ENCODE data around the gene SLC30A2. TPM values are rescaled to one million over a fixed set of nuclear protein-coding genes. Genes with fewer than 3 reads are reported as not detected.

SLC30A2 gene
- polyA plus RNA-seq, 1 donor (not counting 4 experiments of a cell fraction or from before 2014, with no cell fraction given) = not detected

DNA sequence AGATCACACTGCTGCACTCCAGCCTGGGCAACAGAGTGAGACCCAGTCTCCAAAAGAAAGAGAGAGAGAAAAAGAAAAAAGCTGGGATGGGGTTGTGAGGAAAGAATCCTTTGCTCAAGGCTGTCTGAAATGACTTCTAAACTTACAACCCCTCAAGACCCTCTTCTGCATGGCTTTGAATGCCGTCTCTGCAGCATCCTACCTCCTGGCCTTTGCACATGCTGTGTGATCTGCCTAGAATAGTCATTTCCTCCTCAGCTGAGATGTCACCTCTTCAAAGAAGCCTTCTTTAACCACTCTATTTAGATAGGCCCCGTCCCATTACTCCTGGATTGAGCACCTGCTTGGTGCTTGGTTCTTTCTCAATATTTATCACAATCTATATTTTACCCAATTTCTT, 38.9 kb upstream of the SLC30A2 start:
- no peak for FAIRE-seq
- Histone ChIP-seq H3K9me3 (ENCODE audit: control insufficient read depth, low read depth, low read length) (no peaks in the 10 kb centered on the region), H3K27ac (ENCODE audit: control insufficient read depth, insufficient read depth, low read length) (no peak overlapping the region), H3K27me3 (ENCODE audit: control insufficient read depth, extremely low read depth, insufficient read depth, low read length) (no peaks in the 10 kb centered on the region), H3K79me2 (ENCODE audit: control insufficient read depth, insufficient read depth, low read length) (no peaks in the 10 kb centered on the region), H3K9ac (ENCODE audit: control insufficient read depth, extremely low read depth, insufficient read depth, low read length) (no peak overlapping the region), H3K4me2 (ENCODE audit: control insufficient read depth, extremely low read depth, insufficient read depth, low read depth, low read length) (no peak overlapping the region), H2AFZ (ENCODE audit: control insufficient read depth, low read length) (no peak overlapping the region), H3K36me3 (ENCODE audit: control insufficient read depth in 2 of 2, extremely low read depth in 1 of 2, insufficient read depth in 2 of 2, low read length in 2 of 2) (no peaks in the 10 kb centered on the region), H4K20me1 (ENCODE audit: control insufficient read depth, extremely low read depth, insufficient read depth, low read length) (no peaks in the 10 kb centered on the region), H3K9me1 (ENCODE audit: control insufficient read depth, extremely low read depth, insufficient read depth, low read length) (no peaks in the 10 kb centered on the region), H3K4me1 (ENCODE audit: control insufficient read depth, extremely low read depth, insufficient read depth, low read length) (peaks cover 4% of the 10 kb centered on the region), H3K4me3 (ENCODE audit: control insufficient read depth in 2 of 3, extremely low read depth in 1 of 3, insufficient read depth in 2 of 3, low read depth in 1 of 3, low read length in 3 of 3) (no peak overlapping the region)
- dilution Hi-C loops (cut with MboI; ENCODE audit: extremely low pct_ligation_motif_present, low sequenced_read_pairs) = no loop called here
- DNase-seq (ENCODE audit: low read depth, low spot score) = no peak
- TF ChIP-seq, protein P1, sequence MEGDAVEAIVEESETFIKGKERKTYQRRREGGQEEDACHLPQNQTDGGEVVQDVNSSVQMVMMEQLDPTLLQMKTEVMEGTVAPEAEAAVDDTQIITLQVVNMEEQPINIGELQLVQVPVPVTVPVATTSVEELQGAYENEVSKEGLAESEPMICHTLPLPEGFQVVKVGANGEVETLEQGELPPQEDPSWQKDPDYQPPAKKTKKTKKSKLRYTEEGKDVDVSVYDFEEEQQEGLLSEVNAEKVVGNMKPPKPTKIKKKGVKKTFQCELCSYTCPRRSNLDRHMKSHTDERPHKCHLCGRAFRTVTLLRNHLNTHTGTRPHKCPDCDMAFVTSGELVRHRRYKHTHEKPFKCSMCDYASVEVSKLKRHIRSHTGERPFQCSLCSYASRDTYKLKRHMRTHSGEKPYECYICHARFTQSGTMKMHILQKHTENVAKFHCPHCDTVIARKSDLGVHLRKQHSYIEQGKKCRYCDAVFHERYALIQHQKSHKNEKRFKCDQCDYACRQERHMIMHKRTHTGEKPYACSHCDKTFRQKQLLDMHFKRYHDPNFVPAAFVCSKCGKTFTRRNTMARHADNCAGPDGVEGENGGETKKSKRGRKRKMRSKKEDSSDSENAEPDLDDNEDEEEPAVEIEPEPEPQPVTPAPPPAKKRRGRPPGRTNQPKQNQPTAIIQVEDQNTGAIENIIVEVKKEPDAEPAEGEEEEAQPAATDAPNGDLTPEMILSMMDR (optimal IDR thresholded peaks at IDR 0.05 in 1 of 3, IDR thresholded peaks at IDR 0.05 in 1 of 3, conservative IDR thresholded peaks at IDR 0.05 in 1 of 3; ENCODE audit: extremely low read depth in 1 of 3, insufficient read depth in 2 of 3, low read length in 3 of 3) = no peak
- TF ChIP-seq EZH2 (IDR thresholded peaks at IDR 0.05; ENCODE audit: low read length) = no peak

DNA sequence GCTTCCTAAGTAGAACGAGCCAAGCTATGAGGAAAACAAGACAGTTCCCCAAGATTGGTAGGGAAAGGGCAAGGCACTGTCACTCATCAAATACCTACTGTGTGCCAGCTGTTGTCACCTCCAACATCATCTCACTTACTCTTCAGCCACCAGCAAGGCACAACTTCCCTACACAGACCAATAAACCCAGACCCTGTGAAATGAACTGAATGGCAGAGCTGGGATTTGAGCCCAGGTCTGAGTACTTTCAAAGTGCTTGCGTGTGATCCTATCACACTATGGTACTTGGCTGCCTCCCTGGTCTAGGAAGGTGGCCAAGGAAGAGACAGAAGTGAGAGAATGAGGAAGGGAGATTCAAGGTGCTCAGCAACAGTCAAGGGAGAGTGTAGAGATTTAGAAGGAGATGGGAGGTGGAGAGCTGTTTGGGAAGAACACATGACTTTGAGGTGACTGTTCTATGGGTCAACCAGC, 38.2 kb upstream of the SLC30A2 start:
- H3K36me3 ChIP-seq (ENCODE audit: control insufficient read depth in 2 of 2, extremely low read depth in 1 of 2, insufficient read depth in 2 of 2, low read length in 2 of 2) = no peaks in the 10 kb centered on the region
- no peak overlapping the region for H2AFZ ChIP-seq (ENCODE audit: control insufficient read depth, low read length)
- no peak overlapping the region for H3K9ac ChIP-seq (ENCODE audit: control insufficient read depth, extremely low read depth, insufficient read depth, low read length)
- dilution Hi-C loops (cut with MboI; ENCODE audit: extremely low pct_ligation_motif_present, low sequenced_read_pairs) = no loop called here
- TF ChIP-seq, protein P1 (optimal IDR thresholded peaks at IDR 0.05 in 1 of 3, IDR thresholded peaks at IDR 0.05 in 1 of 3, conservative IDR thresholded peaks at IDR 0.05 in 1 of 3; ENCODE audit: extremely low read depth in 1 of 3, insufficient read depth in 2 of 3, low read length in 3 of 3) = no peak
- TF ChIP-seq EZH2 (IDR thresholded peaks at IDR 0.05; ENCODE audit: low read length) = no peak
- peaks cover 4% of the 10 kb centered on the region for H3K4me1 ChIP-seq (ENCODE audit: control insufficient read depth, extremely low read depth, insufficient read depth, low read length)
- no peaks in the 10 kb centered on the region for H4K20me1 ChIP-seq (ENCODE audit: control insufficient read depth, extremely low read depth, insufficient read depth, low read length)
- H3K9me3 ChIP-seq (ENCODE audit: control insufficient read depth, low read depth, low read length) = no peaks in the 10 kb centered on the region
- FAIRE-seq (peak; percentile 43), DNase-seq (ENCODE audit: low read depth, low spot score) (no peak)
- H3K27ac ChIP-seq (ENCODE audit: control insufficient read depth, insufficient read depth, low read length) = no peak overlapping the region
- H3K4me3 ChIP-seq (ENCODE audit: control insufficient read depth in 2 of 3, extremely low read depth in 1 of 3, insufficient read depth in 2 of 3, low read depth in 1 of 3, low read length in 3 of 3) = no peak overlapping the region
- H3K9me1 ChIP-seq (ENCODE audit: control insufficient read depth, extremely low read depth, insufficient read depth, low read length) = no peaks in the 10 kb centered on the region
- no peak overlapping the region for H3K4me2 ChIP-seq (ENCODE audit: control insufficient read depth, extremely low read depth, insufficient read depth, low read depth, low read length)
- no peaks in the 10 kb centered on the region for H3K27me3 ChIP-seq (ENCODE audit: control insufficient read depth, extremely low read depth, insufficient read depth, low read length)
- H3K79me2 ChIP-seq (ENCODE audit: control insufficient read depth, insufficient read depth, low read length) = no peaks in the 10 kb centered on the region

Measured in keratinocyte (primary cell).